Measurements from ENCODE around the gene CD4.

CD4 gene

GRCh38 chr12:6828781-6829535 lies 39.6 kb downstream of the CD4 start:
- peak; percentile 67 for DNase-seq (ENCODE audit: low read depth)

- DNase-seq (ENCODE audit: low read depth), result peak; percentile 68
Measured at GRCh38 chr12:6829536-6830220, 40.4 kb downstream of the CD4 start.

- DNase-seq (ENCODE audit: low read depth), result no peak
Measured at GRCh38 chr12:6830286-6830890, 41.1 kb downstream of the CD4 start.

- no peak for DNase-seq (ENCODE audit: low read depth)
Measured at GRCh38 chr12:6830999-6831398, 41.7 kb downstream of the CD4 start.

GRCh38 chr12:6831450-6831995 lies 42.2 kb downstream of the CD4 start:
- DNase-seq (ENCODE audit: low read depth), result no peak

- DNase-seq (ENCODE audit: low read depth), result no peak
Measured at GRCh38 chr12:6832125-6832524, 42.8 kb downstream of the CD4 start.

- peak; percentile 57 for DNase-seq (ENCODE audit: low read depth)
Measured at GRCh38 chr12:6833189-6833890, 44.0 kb downstream of the CD4 start.

GRCh38 chr12:6834254-6834653 lies 44.9 kb downstream of the CD4 start:
- no peak for DNase-seq (ENCODE audit: low read depth)

GRCh38 chr12:6834873-6835272 lies 45.5 kb downstream of the CD4 start:
- DNase-seq (ENCODE audit: low read depth), result no peak

GRCh38 chr12:6836851-6837250 lies 47.5 kb downstream of the CD4 start:
- DNase-seq (ENCODE audit: low read depth), result no peak

- DNase-seq (ENCODE audit: low read depth), result no peak
Measured at GRCh38 chr12:6837370-6838060, 48.2 kb downstream of the CD4 start.

GRCh38 chr12:6838854-6839253 lies 49.5 kb downstream of the CD4 start:
- no peak for DNase-seq (ENCODE audit: low read depth)

- DNase-seq (ENCODE audit: low read depth), result no peak
Measured at GRCh38 chr12:6839482-6840201, 50.3 kb downstream of the CD4 start.

GRCh38 chr12:6840330-6840729 lies 51.0 kb downstream of the CD4 start:
- no peak for DNase-seq (ENCODE audit: low read depth)

- DNase-seq (ENCODE audit: low read depth), result no peak
Measured at GRCh38 chr12:6840761-6841515, 51.6 kb downstream of the CD4 start, which contains the start of gene GNB3. Gene GNB3, plus strand, starts transcription at chr12:6840925. Its CDS starts 363 bp downstream, at chr12:6841288.

GRCh38 chr12:6842075-6842474 lies 52.7 kb downstream of the CD4 start:
- DNase-seq (ENCODE audit: low read depth), result no peak

- DNase-seq (ENCODE audit: low read depth), result no peak
Measured at GRCh38 chr12:6843118-6843902, 54.0 kb downstream of the CD4 start.

- DNase-seq (ENCODE audit: low read depth), result no peak
Measured at GRCh38 chr12:6845395-6845794, 56.1 kb downstream of the CD4 start.

- no peak for DNase-seq (ENCODE audit: low read depth)
Measured at GRCh38 chr12:6846316-6846869, 57.1 kb downstream of the CD4 start.

Measured in EH (cell line).